ENCODE results near the gene KIF11. TPM values are rescaled to one million over a fixed set of nuclear protein-coding genes. Genes with fewer than 3 reads are reported as not detected.

KIF11 gene
- total and polyA plus RNA-seq, 2 donors (not counting 3 experiments of a cell fraction or from before 2014, with no cell fraction given), result 7.3 to 42.6 TPM

DNA sequence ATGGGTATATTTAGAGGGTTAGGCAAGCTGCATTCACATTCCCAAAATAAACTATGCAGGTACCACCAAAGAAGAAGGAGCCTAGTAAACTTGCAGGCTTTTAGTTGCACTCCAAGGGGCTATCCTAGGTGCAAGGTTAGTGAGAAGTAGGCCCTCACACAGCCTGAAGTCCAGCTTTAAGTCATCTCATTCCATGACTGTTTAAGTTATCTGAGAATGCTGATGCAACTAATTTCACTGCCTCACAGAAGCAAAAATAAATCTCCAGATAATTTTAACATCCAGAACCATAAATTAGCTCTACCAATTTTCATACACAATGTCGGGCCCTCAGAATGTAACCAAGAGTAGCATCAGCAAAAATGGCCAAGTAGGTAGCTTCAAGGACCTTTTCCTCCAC is 62.5 kb downstream of the KIF11 start:
- Histone ChIP-seq H3K36me3 (ENCODE audit: control insufficient read depth in 2 of 2, extremely low read depth in 1 of 2, insufficient read depth in 2 of 2, low read length in 2 of 2) (peaks cover 2 to 9% of the 10 kb centered on the region in 2 experiments), H3K9ac (replicated peaks; ENCODE audit: extremely low read depth, insufficient read depth, low read length) (no peak overlapping the region), H3K4me3 (replicated peaks in 1 of 3; ENCODE audit: insufficient read depth in 1 of 3, low read depth in 1 of 3, low read length in 3 of 3) (no peak overlapping the region), H2AFZ (ENCODE audit: low read depth, low read length) (no peak overlapping the region), H3K4me1 (ENCODE audit: control insufficient read depth, extremely low read depth, insufficient read depth, low read length) (no peaks in the 10 kb centered on the region), H4K20me1 (replicated peaks; ENCODE audit: control insufficient read depth, extremely low read depth, insufficient read depth, low read length) (no peaks in the 10 kb centered on the region), H3K4me2 (ENCODE audit: insufficient read depth, low read length) (no peak overlapping the region), H3K9me1 (replicated peaks; ENCODE audit: control insufficient read depth, extremely low read depth, insufficient read depth, low read length) (no peaks in the 10 kb centered on the region), H3K9me3 (replicated peaks; ENCODE audit: control insufficient read depth, insufficient read depth, low read length) (no peaks in the 10 kb centered on the region), H3K79me2 (ENCODE audit: control insufficient read depth, insufficient read depth, low read length) (no peaks in the 10 kb centered on the region), H3K27me3 (ENCODE audit: control insufficient read depth in 2 of 2, insufficient read depth in 2 of 2, low read length in 2 of 2) (no peaks in the 10 kb centered on the region), H3K27ac (ENCODE audit: insufficient read depth, low read depth, low read length) (no peak overlapping the region)
- DNase-seq (ENCODE audit: low read depth, low spot score) (no peak), FAIRE-seq (no peak)
- dilution Hi-C loops (cut with MboI; ENCODE audit: extremely low pct_ligation_motif_present, low sequenced_read_pairs), result no loop called here
- ChIA-PET CTCF (no interaction called here), POLR2A (no interaction called here)
- intact Hi-C loops (cut with micrococcal nuclease), result no loop called here
- BruUV-seq (replicated peaks), result no TSS peak
- TF ChIP-seq GATA2 (IDR thresholded peaks at IDR 0.05; ENCODE audit: insufficient read depth, insufficient read length, low read depth, low read length), result no peak
- TF ChIP-seq JUN (IDR thresholded peaks at IDR 0.05; ENCODE audit: borderline replicate concordance, insufficient read depth, insufficient read length, low read depth), result no peak
- no peak for TF ChIP-seq EZH2 (IDR thresholded peaks at IDR 0.05; ENCODE audit: borderline replicate concordance, low read depth, low read length, severe bottlenecking)
- TF ChIP-seq POLR2AphosphoS5 (IDR thresholded peaks at IDR 0.05; ENCODE audit: insufficient read depth, low read depth, low read length), result no peak
- no peak for TF ChIP-seq MYC (IDR thresholded peaks at IDR 0.05; ENCODE audit: low read depth, low read length)
- TF ChIP-seq, protein P1, sequence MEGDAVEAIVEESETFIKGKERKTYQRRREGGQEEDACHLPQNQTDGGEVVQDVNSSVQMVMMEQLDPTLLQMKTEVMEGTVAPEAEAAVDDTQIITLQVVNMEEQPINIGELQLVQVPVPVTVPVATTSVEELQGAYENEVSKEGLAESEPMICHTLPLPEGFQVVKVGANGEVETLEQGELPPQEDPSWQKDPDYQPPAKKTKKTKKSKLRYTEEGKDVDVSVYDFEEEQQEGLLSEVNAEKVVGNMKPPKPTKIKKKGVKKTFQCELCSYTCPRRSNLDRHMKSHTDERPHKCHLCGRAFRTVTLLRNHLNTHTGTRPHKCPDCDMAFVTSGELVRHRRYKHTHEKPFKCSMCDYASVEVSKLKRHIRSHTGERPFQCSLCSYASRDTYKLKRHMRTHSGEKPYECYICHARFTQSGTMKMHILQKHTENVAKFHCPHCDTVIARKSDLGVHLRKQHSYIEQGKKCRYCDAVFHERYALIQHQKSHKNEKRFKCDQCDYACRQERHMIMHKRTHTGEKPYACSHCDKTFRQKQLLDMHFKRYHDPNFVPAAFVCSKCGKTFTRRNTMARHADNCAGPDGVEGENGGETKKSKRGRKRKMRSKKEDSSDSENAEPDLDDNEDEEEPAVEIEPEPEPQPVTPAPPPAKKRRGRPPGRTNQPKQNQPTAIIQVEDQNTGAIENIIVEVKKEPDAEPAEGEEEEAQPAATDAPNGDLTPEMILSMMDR (IDR thresholded peaks at IDR 0.05; ENCODE audit: extremely low read depth in 1 of 2, insufficient read depth in 1 of 2, low read depth in 1 of 2, low read length in 2 of 2), result no peak
- no peak for TF ChIP-seq FOS (IDR thresholded peaks at IDR 0.05; ENCODE audit: borderline replicate concordance, insufficient read depth, low read length)
- TF ChIP-seq, protein P2, sequence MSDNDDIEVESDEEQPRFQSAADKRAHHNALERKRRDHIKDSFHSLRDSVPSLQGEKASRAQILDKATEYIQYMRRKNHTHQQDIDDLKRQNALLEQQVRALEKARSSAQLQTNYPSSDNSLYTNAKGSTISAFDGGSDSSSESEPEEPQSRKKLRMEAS (IDR thresholded peaks at IDR 0.05; ENCODE audit: insufficient read depth, insufficient read length), result no peak

Measured in endothelial cell of umbilical vein (primary cell).